DOHH2 (cell line): ENCODE measurements around the gene TRIM15.

Experiments
- H3F3A ChIP-seq: fragments of 200-600 bp; sonication (generic), shearing (Covaris generic); 2 replicates; pipeline ENCODE4 v1.6.0; 2016; ENCODE audit warnings: antibody characterized with exemption, mild to moderate bottlenecking; ENCODE audit not compliant: control insufficient read depth, insufficient read depth
- H3K27ac ChIP-seq: fragments of 200-600 bp; sonication (generic); 2 replicates; pipeline ENCODE4 v1.5.1; 2014; ENCODE audit warnings: low read depth, mild to moderate bottlenecking, low read length, moderate library complexity
- H3K27me3 ChIP-seq: fragments of 200-600 bp; sonication (generic); 2 replicates; pipeline ENCODE4 v1.6.1; 2014; ENCODE audit warnings: mild to moderate bottlenecking, low read length, mixed read lengths; ENCODE audit not compliant: control insufficient read depth
- H3K36me3 ChIP-seq: fragments of 200-600 bp; sonication (generic); 2 replicates; pipeline ENCODE4 v1.6.1; 2014; ENCODE audit warnings: mild to moderate bottlenecking, low read length, moderate library complexity, mixed read lengths; ENCODE audit not compliant: control insufficient read depth
- H3K4me1 ChIP-seq: fragments of 200-600 bp; sonication (generic); 2 replicates; pipeline ENCODE4 v1.6.1; 2014; ENCODE audit warnings: mild to moderate bottlenecking, low read length, mixed read lengths; ENCODE audit not compliant: control insufficient read depth
- H3K4me2 ChIP-seq: fragments of 200-600 bp; sonication (generic); 2 replicates; pipeline ENCODE4 v1.6.0; 2014; ENCODE audit warnings: mild to moderate bottlenecking, low read length, moderate library complexity
- H3K4me3 ChIP-seq: fragments of 200-600 bp; sonication (generic); 2 replicates; pipeline ENCODE4 v1.5.1; 2014; ENCODE audit warnings: mild to moderate bottlenecking, low read length, mixed read lengths
- H3K79me2 ChIP-seq: fragments of 200-600 bp; sonication (generic); 2 replicates; pipeline ENCODE4 v1.6.1; 2014; ENCODE audit warnings: mild to moderate bottlenecking, low read length, mixed read lengths; ENCODE audit not compliant: control insufficient read depth
- H3K9me2 ChIP-seq: fragments of 200-600 bp; sonication (generic); replicated peaks from 2 replicates; pipeline ENCODE4 v1.6.1; 2014; ENCODE audit warnings: mild to moderate bottlenecking, low read length, mixed read lengths; ENCODE audit not compliant: control insufficient read depth
- H3K9me3 ChIP-seq: fragments of 200-600 bp; sonication (generic); 2 replicates; pipeline ENCODE4 v1.6.1; 2014; ENCODE audit warnings: antibody characterized with exemption, low read length, mixed read lengths; ENCODE audit not compliant: control insufficient read depth, insufficient read depth
- H4K20me1 ChIP-seq: fragments of 200-600 bp; sonication (generic); 2 replicates; pipeline ENCODE4 v1.6.0; 2014; ENCODE audit warnings: low read depth, mild to moderate bottlenecking, antibody characterized with exemption, low read length, moderate library complexity; ENCODE audit not compliant: control insufficient read depth, insufficient read depth
- EZH2phosphoT487 ChIP-seq: fragments of 200-600 bp; sonication (generic); IDR thresholded peaks from 2 replicates; pipeline ENCODE4 v1.6.1; 2017; ENCODE audit warnings: borderline replicate concordance, mild to moderate bottlenecking, antibody characterized with exemption, low read length, moderate library complexity, mixed read lengths
- TF ChIP-seq, protein P1 (sequence below): fragments of 200-600 bp; sonication (generic); IDR thresholded peaks from one replicate; pipeline ENCODE4 v1.5.1; 2014; ENCODE audit warnings: antibody characterized with exemption, mild to moderate bottlenecking, low read depth, low read length; ENCODE audit not compliant: poor library complexity, severe bottlenecking

Gene TRIM15

GRCh38 chr6:30213957-30214656, 50.8 kb downstream of the TRIM15 start:
- Histone ChIP-seq H3F3A (peaks cover 14% of the 10 kb centered on the region), H3K27ac (peak overlapping the region; percentile 87), H3K79me2 (peaks cover 40% of the 10 kb centered on the region), H3K9me3 (no peaks in the 10 kb centered on the region), H3K36me3 (peaks cover 21% of the 10 kb centered on the region), H3K4me3 (peak overlapping the region; percentile 88), H3K27me3 (no peaks in the 10 kb centered on the region), H3K4me1 (peaks cover 59% of the 10 kb centered on the region), H3K9me2 (no peaks in the 10 kb centered on the region), H3K4me2 (peak overlapping the region; percentile 87), H4K20me1 (peaks cover 4% of the 10 kb centered on the region; the same call in 1 of the 2 replicates)
- no peak for TF ChIP-seq EZH2phosphoT487
- TF ChIP-seq, protein P1, sequence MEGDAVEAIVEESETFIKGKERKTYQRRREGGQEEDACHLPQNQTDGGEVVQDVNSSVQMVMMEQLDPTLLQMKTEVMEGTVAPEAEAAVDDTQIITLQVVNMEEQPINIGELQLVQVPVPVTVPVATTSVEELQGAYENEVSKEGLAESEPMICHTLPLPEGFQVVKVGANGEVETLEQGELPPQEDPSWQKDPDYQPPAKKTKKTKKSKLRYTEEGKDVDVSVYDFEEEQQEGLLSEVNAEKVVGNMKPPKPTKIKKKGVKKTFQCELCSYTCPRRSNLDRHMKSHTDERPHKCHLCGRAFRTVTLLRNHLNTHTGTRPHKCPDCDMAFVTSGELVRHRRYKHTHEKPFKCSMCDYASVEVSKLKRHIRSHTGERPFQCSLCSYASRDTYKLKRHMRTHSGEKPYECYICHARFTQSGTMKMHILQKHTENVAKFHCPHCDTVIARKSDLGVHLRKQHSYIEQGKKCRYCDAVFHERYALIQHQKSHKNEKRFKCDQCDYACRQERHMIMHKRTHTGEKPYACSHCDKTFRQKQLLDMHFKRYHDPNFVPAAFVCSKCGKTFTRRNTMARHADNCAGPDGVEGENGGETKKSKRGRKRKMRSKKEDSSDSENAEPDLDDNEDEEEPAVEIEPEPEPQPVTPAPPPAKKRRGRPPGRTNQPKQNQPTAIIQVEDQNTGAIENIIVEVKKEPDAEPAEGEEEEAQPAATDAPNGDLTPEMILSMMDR, result no peak

- Histone ChIP-seq H3K4me3 (peak overlapping the region; percentile 88), H3K27ac (peak overlapping the region; percentile 87)
Observed at GRCh38 chr6:30214657-30214982, 51.3 kb downstream of the TRIM15 start.

DNA sequence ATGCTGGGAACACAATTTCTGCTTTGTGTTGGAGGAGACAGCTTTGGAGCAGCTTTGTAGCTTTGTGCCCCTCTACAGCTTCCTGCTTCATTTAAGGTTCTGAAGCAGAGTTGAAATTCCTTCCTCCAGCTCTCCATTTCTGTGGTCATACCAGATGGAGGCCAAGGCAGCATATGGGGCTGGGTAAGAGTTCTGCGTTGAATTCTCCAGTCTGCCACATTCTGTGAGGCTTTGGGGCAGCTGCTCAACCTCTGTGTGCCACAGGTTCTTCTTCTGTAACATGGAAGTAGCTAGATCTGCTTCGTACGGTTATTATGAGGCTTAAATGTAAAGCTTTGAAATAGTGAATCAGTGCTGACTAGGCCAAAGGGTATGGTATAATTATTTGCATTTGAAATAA, 52.8 kb downstream of the TRIM15 start:
- Histone ChIP-seq H4K20me1 (no peaks in the 10 kb centered on the region), H3K4me1 (peaks cover 41% of the 10 kb centered on the region), H3K79me2 (peaks cover 21% of the 10 kb centered on the region), H3K27ac (0 out of 2 replicates have a peak overlapping the region, but pooled peaks have one; percentile 5), H3F3A (peaks cover 14% of the 10 kb centered on the region), H3K27me3 (no peaks in the 10 kb centered on the region), H3K4me2 (no peak overlapping the region), H3K36me3 (peaks cover 9% of the 10 kb centered on the region), H3K9me3 (no peaks in the 10 kb centered on the region), H3K9me2 (no peaks in the 10 kb centered on the region), H3K4me3 (no peak overlapping the region)
- TF ChIP-seq, protein P1, result no peak
- TF ChIP-seq EZH2phosphoT487, result no peak

More at GRCh38 chr6:30214657-30214982, 51.3 kb downstream of the TRIM15 start:
- Histone ChIP-seq H3K79me2 (peaks cover 35% of the 10 kb centered on the region), H3K4me2 (peak overlapping the region; percentile 87), H3K27me3 (no peaks in the 10 kb centered on the region), H3K4me1 (peaks cover 55% of the 10 kb centered on the region), H4K20me1 (no peaks in the 10 kb centered on the region), H3K9me3 (no peaks in the 10 kb centered on the region), H3K9me2 (no peaks in the 10 kb centered on the region), H3F3A (peaks cover 14% of the 10 kb centered on the region), H3K36me3 (peaks cover 17% of the 10 kb centered on the region)
- no peak for TF ChIP-seq EZH2phosphoT487
- TF ChIP-seq, protein P1, result no peak
